Stimulated activated CD8-positive, alpha-beta memory T cell treated with anti-CD3 and anti-CD28 coated beads, Interleukin-7, amount 100 ng/mL, for 1 hour (primary cell): Measurements from ENCODE around the gene MRPL18.

Experiments
- DNase-seq, 2 donors: peaks; one replicate each; pipeline ENCODE4 v3.0.0-alpha.2; 2020; ENCODE audit warnings: low read depth in 2 of 2

MRPL18 gene

DNA sequence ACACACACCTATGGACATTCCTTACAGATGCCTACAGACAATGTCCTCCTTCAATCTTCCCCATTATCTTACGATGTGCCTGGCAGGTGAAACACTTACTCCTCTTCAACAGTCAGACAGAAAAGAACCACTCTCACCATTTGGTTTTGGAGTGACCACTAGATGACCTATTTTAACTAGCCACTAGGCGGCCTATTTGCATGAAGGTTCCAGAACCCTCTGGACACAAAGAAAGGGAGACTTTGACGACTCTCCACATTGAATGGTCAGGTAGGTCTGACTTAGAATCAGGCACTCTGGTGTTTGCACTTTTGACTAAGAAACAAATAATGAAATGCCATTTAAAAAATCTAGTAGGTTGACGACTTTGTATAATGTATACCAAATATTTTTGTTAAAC lies 51.8 kb downstream of the MRPL18 start:
- no peak for DNase-seq

DNA sequence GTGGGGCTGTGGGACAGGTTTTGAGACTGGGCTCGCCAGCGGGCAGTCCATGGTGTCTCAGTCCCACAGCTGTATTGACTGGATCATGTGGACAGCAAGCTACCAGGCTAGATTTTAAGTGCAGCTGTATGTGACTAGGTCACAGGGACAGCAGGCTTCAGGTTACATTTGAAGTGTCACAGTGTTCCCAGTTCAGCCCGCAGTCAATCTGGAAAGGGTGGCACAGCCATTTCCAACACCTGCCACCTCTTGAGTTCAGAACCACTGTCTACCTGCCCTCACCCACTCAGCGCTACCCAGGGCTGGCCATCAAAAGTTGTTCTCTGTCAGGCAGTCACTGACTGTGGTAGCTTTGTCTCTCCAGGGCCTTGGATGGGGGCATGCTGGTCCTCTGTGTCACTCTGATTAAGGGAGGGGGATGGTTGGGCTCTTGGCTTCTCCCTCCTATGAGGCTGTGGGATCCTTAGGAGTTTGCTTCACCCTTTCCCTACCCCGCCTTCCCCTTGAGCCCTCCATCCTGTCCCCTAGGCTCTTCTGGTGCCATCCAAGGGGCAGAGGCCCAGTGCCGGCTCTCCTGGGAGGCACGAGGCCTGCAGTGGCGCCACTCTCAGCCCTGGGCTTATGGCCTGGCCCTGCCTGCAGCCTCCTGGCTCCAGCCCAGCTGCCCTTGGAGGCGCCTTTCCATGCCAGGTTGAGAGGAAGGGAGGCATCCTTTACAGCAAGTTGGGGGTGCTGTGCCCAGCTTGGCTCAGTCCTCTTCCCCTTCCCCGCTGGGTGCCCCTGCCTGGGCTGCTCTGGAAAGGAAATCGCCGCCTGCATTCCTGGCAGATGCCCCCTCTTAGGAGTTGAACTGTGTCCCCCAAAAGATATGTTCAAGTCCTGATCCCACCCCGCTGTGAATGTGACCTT lies 54.7 kb downstream of the MRPL18 start:
- no peak for DNase-seq
